ENCODE results near the gene CORO1C.

Gene CORO1C

DNA sequence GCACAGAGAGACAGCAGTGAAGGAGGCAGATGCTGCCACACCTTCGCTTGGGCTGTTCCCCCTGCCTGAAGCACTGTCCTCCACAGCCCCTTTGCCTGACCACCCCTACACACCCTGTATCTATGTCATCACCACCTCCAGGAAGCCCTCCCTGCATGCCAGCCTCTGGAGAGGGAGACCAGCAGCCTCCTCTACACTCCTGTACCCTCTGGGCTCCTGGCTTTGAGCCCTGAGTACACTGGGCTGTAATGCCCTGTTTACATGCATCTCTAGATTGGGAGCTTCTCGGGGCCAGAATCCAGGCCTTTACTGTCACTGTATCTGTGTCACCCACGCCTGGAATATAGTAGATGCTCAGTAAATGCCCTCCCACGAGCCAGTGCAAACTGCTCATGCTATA, 127.6 kb downstream of the CORO1C start:
- Histone ChIP-seq H3K27me3 (replicated peaks; ENCODE audit: control insufficient read depth, insufficient read depth, low read length, poor library complexity, severe bottlenecking) (no peaks in the 10 kb centered on the region), H3K4me1 (ENCODE audit: control insufficient read depth, insufficient read depth, low read length, poor library complexity, severe bottlenecking) (no peaks in the 10 kb centered on the region), H3K36me3 (ENCODE audit: control insufficient read depth, insufficient read depth, low read length) (no peaks in the 10 kb centered on the region), H3K9me3 (ENCODE audit: control insufficient read depth, low read length) (no peaks in the 10 kb centered on the region), H3K27ac (ENCODE audit: insufficient read depth, low read length, poor library complexity, severe bottlenecking) (no peak overlapping the region), H3K4me3 (ENCODE audit: insufficient read depth, low read depth, low read length, poor library complexity, severe bottlenecking) (no peak overlapping the region)
- no peak for DNase-seq

GRCh38 chr12:108602976-108603704, 128.2 kb downstream of the CORO1C start:
- H3K27ac ChIP-seq (ENCODE audit: insufficient read depth, low read length, poor library complexity, severe bottlenecking), result no peak overlapping the region
- H3K9me3 ChIP-seq (ENCODE audit: control insufficient read depth, low read length), result no peaks in the 10 kb centered on the region
- H3K4me1 ChIP-seq (ENCODE audit: control insufficient read depth, insufficient read depth, low read length, poor library complexity, severe bottlenecking), result no peaks in the 10 kb centered on the region
- DNase-seq, result no peak
- no peaks in the 10 kb centered on the region for H3K27me3 ChIP-seq (replicated peaks; ENCODE audit: control insufficient read depth, insufficient read depth, low read length, poor library complexity, severe bottlenecking)
- H3K36me3 ChIP-seq (ENCODE audit: control insufficient read depth, insufficient read depth, low read length), result no peaks in the 10 kb centered on the region
- H3K4me3 ChIP-seq (ENCODE audit: insufficient read depth, low read depth, low read length, poor library complexity, severe bottlenecking), result no peak overlapping the region

GRCh38 chr12:108602209-108602705, 129.1 kb downstream of the CORO1C start:
- H3K36me3 ChIP-seq (ENCODE audit: control insufficient read depth, insufficient read depth, low read length), result no peaks in the 10 kb centered on the region
- H3K27me3 ChIP-seq (replicated peaks; ENCODE audit: control insufficient read depth, insufficient read depth, low read length, poor library complexity, severe bottlenecking), result no peaks in the 10 kb centered on the region
- no peaks in the 10 kb centered on the region for H3K9me3 ChIP-seq (ENCODE audit: control insufficient read depth, low read length)
- no peaks in the 10 kb centered on the region for H3K4me1 ChIP-seq (ENCODE audit: control insufficient read depth, insufficient read depth, low read length, poor library complexity, severe bottlenecking)
- no peak overlapping the region for H3K27ac ChIP-seq (ENCODE audit: insufficient read depth, low read length, poor library complexity, severe bottlenecking)
- no peak overlapping the region for H3K4me3 ChIP-seq (ENCODE audit: insufficient read depth, low read depth, low read length, poor library complexity, severe bottlenecking)
- DNase-seq, result no peak

DNA sequence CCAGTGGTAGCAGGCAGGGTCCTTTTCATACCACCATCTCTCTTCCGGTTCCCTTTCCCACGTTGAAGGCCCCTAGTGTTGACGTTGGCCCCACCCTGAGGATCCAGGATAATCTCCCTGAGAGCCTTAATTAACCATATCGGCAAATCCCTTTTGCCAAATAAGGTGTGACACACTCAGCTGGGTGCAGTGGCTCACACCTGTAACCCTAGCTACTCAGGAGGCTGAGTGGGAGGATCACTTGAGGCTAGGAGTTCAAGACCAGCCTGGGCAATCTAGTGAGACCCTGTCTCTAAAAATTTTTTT, 130.7 kb downstream of the CORO1C start:
- no peaks in the 10 kb centered on the region for H3K9me3 ChIP-seq (ENCODE audit: control insufficient read depth, low read length)
- no peaks in the 10 kb centered on the region for H3K36me3 ChIP-seq (ENCODE audit: control insufficient read depth, insufficient read depth, low read length)
- H3K4me1 ChIP-seq (ENCODE audit: control insufficient read depth, insufficient read depth, low read length, poor library complexity, severe bottlenecking), result no peaks in the 10 kb centered on the region
- DNase-seq, result no peak
- no peak overlapping the region for H3K27ac ChIP-seq (ENCODE audit: insufficient read depth, low read length, poor library complexity, severe bottlenecking)
- no peak overlapping the region for H3K4me3 ChIP-seq (ENCODE audit: insufficient read depth, low read depth, low read length, poor library complexity, severe bottlenecking)
- H3K27me3 ChIP-seq (replicated peaks; ENCODE audit: control insufficient read depth, insufficient read depth, low read length, poor library complexity, severe bottlenecking), result no peaks in the 10 kb centered on the region

DNA sequence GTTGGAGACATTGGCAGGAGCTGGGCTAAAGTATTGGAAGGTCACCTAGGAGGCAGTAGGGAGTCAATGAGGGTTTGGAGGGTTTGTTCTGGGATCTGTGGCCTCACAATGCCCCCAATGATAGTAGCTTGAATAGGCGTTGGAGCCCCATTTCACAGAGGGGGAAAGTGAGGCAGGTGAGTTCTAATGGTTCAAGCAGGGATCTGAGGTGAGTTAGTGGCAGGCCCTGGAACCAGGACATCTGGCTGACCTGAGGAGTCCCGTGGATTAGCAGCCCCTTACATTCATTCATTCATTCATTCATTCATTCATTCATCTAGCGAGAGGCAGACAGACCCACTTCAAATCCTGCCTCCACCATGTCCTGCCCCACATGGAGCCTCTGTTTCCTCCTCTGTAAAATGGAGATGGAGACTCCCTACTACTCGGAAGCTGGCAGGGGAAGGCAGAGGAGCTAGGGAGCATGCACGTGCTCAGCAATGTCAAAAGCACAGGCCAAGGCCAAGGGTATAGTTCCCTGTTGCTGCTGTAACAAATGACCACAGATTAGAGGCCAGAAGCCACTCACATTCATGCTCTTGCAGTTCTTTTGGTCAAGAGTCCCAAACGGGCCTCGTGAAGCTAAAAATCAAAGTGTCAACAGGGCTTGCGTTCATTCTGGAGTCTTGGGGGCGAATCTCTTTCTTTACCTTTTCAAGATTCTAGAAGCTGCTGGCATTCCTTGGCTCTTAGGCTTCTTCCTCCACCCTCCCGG, 131.2 kb downstream of the CORO1C start:
- no peaks in the 10 kb centered on the region for H3K36me3 ChIP-seq (ENCODE audit: control insufficient read depth, insufficient read depth, low read length)
- no peaks in the 10 kb centered on the region for H3K27me3 ChIP-seq (replicated peaks; ENCODE audit: control insufficient read depth, insufficient read depth, low read length, poor library complexity, severe bottlenecking)
- no peak overlapping the region for H3K4me3 ChIP-seq (ENCODE audit: insufficient read depth, low read depth, low read length, poor library complexity, severe bottlenecking)
- H3K27ac ChIP-seq (ENCODE audit: insufficient read depth, low read length, poor library complexity, severe bottlenecking), result no peak overlapping the region
- DNase-seq, result no peak
- no peaks in the 10 kb centered on the region for H3K4me1 ChIP-seq (ENCODE audit: control insufficient read depth, insufficient read depth, low read length, poor library complexity, severe bottlenecking)
- H3K9me3 ChIP-seq (ENCODE audit: control insufficient read depth, low read length), result no peaks in the 10 kb centered on the region

DNA sequence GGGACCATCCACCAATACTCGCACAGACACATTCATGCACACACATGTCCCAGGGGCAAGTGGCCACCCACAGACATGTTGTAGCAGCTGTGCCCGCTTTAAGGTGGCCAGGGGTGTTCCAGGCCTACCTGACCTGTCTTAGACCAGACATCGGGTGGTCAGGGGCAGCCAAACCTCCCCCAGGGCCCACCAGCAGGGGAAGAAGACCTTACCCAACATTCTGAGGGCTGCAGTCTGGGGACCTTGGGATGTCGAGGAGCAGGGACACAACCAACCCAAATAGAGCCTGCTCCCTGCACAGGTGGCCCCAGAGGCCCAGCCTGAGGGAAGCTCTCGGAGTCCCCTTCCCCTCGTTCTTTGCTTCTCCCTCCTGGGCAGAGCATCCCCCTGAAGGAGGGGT, 131.8 kb downstream of the CORO1C start:
- H3K4me1 ChIP-seq (ENCODE audit: control insufficient read depth, insufficient read depth, low read length, poor library complexity, severe bottlenecking), result no peaks in the 10 kb centered on the region
- H3K36me3 ChIP-seq (ENCODE audit: control insufficient read depth, insufficient read depth, low read length), result no peaks in the 10 kb centered on the region
- DNase-seq, result no peak
- H3K27ac ChIP-seq (ENCODE audit: insufficient read depth, low read length, poor library complexity, severe bottlenecking), result no peak overlapping the region
- H3K9me3 ChIP-seq (ENCODE audit: control insufficient read depth, low read length), result no peaks in the 10 kb centered on the region
- H3K27me3 ChIP-seq (replicated peaks; ENCODE audit: control insufficient read depth, insufficient read depth, low read length, poor library complexity, severe bottlenecking), result no peaks in the 10 kb centered on the region
- H3K4me3 ChIP-seq (ENCODE audit: insufficient read depth, low read depth, low read length, poor library complexity, severe bottlenecking), result no peak overlapping the region

DNA sequence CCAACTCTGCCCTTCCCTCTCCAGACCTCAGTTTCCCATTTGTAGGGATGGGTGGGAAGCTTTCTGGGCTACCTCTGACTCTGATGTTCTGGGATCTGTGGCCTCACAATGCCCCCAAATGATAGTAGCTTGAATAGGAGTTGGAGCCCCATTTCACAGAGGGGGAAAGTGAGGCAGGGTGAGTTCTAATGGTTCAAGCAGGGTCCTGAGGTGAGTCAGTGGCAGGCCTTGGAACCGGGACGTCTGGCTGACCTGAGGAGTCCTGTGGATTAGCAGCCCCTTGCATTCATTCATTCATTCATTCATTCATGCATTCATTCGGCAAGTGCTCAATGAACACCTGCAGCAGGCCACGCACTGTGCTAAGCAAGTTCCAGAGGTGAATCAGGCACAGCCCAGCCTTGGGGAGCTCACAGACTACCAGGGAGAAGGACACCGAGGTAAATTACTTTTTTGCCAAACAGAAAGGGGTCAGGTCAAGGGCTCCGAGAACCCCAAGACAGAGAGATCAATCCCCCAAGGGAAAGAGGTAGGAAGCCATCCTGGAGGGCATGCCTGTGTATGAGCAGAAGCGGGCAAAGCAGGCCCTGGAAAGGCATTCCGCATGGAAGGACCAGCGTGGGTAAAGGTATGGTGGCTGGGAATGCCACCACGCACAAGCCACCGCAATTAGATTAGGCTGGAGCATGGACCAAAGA, 132.6 kb downstream of the CORO1C start:
- Histone ChIP-seq H3K4me1 (ENCODE audit: control insufficient read depth, insufficient read depth, low read length, poor library complexity, severe bottlenecking) (no peaks in the 10 kb centered on the region), H3K4me3 (ENCODE audit: insufficient read depth, low read depth, low read length, poor library complexity, severe bottlenecking) (no peak overlapping the region), H3K27me3 (replicated peaks; ENCODE audit: control insufficient read depth, insufficient read depth, low read length, poor library complexity, severe bottlenecking) (no peaks in the 10 kb centered on the region), H3K36me3 (ENCODE audit: control insufficient read depth, insufficient read depth, low read length) (no peaks in the 10 kb centered on the region), H3K27ac (ENCODE audit: insufficient read depth, low read length, poor library complexity, severe bottlenecking) (no peak overlapping the region), H3K9me3 (ENCODE audit: control insufficient read depth, low read length) (no peaks in the 10 kb centered on the region)
- no peak for DNase-seq

- Histone ChIP-seq H3K4me3 (ENCODE audit: insufficient read depth, low read depth, low read length, poor library complexity, severe bottlenecking) (no peak within 1 kb of the TSS), H3K27ac (ENCODE audit: insufficient read depth, low read length, poor library complexity, severe bottlenecking) (no peak within 1 kb of the TSS), H3K27me3 (replicated peaks; ENCODE audit: control insufficient read depth, insufficient read depth, low read length, poor library complexity, severe bottlenecking) (no peaks in the 10 kb centered on the region), H3K9me3 (ENCODE audit: control insufficient read depth, low read length) (no peaks in the 10 kb centered on the region), H3K4me1 (ENCODE audit: control insufficient read depth, insufficient read depth, low read length, poor library complexity, severe bottlenecking) (no peaks in the 10 kb centered on the region), H3K36me3 (ENCODE audit: control insufficient read depth, insufficient read depth, low read length) (no peaks in the 10 kb centered on the region)
- DNase-seq, result no peak
Observed at GRCh38 chr12:108597559-108598471, 133.5 kb downstream of the CORO1C start, which contains the start of gene TMEM119. Gene TMEM119 (minus strand): TSS chr12:108598084. CDS start chr12:108592383, 5,701 bp downstream.

GRCh38 chr12:108596854-108597558, 134.3 kb downstream of the CORO1C start:
- H3K4me1 ChIP-seq (ENCODE audit: control insufficient read depth, insufficient read depth, low read length, poor library complexity, severe bottlenecking), result no peaks in the 10 kb centered on the region
- no peak for DNase-seq
- no peaks in the 10 kb centered on the region for H3K27me3 ChIP-seq (replicated peaks; ENCODE audit: control insufficient read depth, insufficient read depth, low read length, poor library complexity, severe bottlenecking)
- H3K36me3 ChIP-seq (ENCODE audit: control insufficient read depth, insufficient read depth, low read length), result no peaks in the 10 kb centered on the region
- no peak overlapping the region for H3K27ac ChIP-seq (ENCODE audit: insufficient read depth, low read length, poor library complexity, severe bottlenecking)
- H3K4me3 ChIP-seq (ENCODE audit: insufficient read depth, low read depth, low read length, poor library complexity, severe bottlenecking), result no peak overlapping the region
- no peaks in the 10 kb centered on the region for H3K9me3 ChIP-seq (ENCODE audit: control insufficient read depth, low read length)

All from effector memory CD4-positive, alpha-beta T cell (primary cell).